Breast epithelium (tissue), 3 donors: ENCODE data around the gene GUCY2D.

Experiments used
- CTCF ChIP-seq, 3 donors: fragments of 450-650 bp; IDR thresholded peaks; one replicate each; pipeline ENCODE4 v1.5.1; 2016 to 2017; ENCODE audit warnings: antibody characterized with exemption in 3 of 3, mild to moderate bottlenecking in 3 of 3, moderate library complexity in 3 of 3
- POLR2A ChIP-seq: fragments of 450-650 bp; IDR thresholded peaks from one replicate; pipeline ENCODE4 v1.6.1; 2016; ENCODE audit warnings: antibody characterized with exemption, mild to moderate bottlenecking, moderate library complexity

- TF ChIP-seq CTCF (IDR thresholded peaks at IDR 0.05) = no peak
- TF ChIP-seq POLR2A = no peak
These were observed 46.0 kb upstream of the GUCY2D start for GRCh38 chr17:7956228-7956965.
